OCI-LY7 (cell line): Measurements from ENCODE around the gene STAT1.

Experiments used
- EZH2phosphoT487 ChIP-seq: fragments of 200-600 bp; sonication (generic); IDR thresholded peaks from 2 replicates; pipeline ENCODE4 v1.6.1; 2018; ENCODE audit warnings: low read depth, borderline replicate concordance, mild to moderate bottlenecking, mixed run types, antibody characterized with exemption, low read length, moderate library complexity, mixed read lengths
- TF ChIP-seq, protein P1 (sequence below): fragments of 200-600 bp; sonication (generic); conservative IDR thresholded peaks from 2 replicates; pipeline ENCODE4 v1.5.1; 2014; ENCODE audit warnings: mild to moderate bottlenecking, antibody characterized with exemption, low read length, moderate library complexity, mixed read lengths

- no peak for TF ChIP-seq EZH2phosphoT487
- TF ChIP-seq, protein P1, sequence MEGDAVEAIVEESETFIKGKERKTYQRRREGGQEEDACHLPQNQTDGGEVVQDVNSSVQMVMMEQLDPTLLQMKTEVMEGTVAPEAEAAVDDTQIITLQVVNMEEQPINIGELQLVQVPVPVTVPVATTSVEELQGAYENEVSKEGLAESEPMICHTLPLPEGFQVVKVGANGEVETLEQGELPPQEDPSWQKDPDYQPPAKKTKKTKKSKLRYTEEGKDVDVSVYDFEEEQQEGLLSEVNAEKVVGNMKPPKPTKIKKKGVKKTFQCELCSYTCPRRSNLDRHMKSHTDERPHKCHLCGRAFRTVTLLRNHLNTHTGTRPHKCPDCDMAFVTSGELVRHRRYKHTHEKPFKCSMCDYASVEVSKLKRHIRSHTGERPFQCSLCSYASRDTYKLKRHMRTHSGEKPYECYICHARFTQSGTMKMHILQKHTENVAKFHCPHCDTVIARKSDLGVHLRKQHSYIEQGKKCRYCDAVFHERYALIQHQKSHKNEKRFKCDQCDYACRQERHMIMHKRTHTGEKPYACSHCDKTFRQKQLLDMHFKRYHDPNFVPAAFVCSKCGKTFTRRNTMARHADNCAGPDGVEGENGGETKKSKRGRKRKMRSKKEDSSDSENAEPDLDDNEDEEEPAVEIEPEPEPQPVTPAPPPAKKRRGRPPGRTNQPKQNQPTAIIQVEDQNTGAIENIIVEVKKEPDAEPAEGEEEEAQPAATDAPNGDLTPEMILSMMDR, result no peak
Measured at GRCh38 chr2:190976521-190976920, 37.5 kb downstream of the STAT1 start.
